Stimulated activated CD8-positive, alpha-beta memory T cell treated with anti-CD3 and anti-CD28 coated beads, Interleukin-4, amount 100 ng/mL, for 4 hours (primary cell): ENCODE data around the gene HOXA1.

ENCODE experiments used
- DNase-seq, 2 donors: peaks; one replicate each; pipeline ENCODE4 v3.0.0-alpha.2; 2020; ENCODE audit warnings: low read depth in 2 of 2, low spot score in 1 of 2

The HOXA1 gene

DNA sequence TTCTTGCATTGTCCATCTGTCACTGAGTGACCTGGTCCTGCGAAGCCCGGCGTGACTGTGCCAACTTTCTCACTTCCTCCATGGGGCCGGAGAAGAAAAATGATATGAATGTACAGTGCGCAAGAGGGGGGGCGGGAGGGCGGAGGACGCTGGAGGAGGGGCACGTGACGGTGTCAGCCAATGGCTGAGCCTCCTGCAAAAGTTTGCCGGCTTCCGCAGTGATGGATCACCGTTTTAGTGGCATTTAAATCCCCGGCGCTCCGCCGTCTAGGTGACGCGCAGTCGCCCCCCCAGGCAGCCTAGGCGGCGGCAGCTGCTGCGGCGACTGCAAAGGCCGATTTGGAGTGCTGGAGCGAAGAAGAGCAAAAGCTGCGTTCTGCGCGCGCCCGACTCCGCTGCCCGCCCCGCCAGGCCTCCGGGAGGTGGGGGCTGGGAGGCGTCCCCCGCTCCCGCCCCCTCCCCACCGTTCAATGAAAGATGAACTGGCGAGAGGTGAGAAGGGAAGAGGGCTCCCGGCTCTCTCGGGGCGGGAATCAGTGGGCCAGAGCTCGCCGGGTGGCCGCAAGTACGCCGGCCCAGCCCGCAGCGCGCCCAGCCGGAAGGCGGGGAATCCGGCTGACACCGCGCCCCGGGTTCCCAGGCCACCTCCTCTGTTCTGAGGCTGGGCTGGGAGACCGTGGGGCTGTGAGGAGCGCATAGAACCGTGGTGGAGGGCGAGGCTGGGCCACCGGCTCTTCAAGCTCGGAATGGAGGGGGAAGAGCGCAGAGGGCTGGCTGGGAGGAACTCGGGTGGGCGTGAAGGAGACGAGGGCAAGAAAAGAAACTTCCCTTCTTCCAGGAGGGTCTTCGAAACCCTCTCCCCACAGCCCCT is at the start of gene HOXA1:
TSS of gene HOXA1 (minus strand) at position 104 of the 871 bp plus-strand sequence. CDS start at position 16, 88 bp downstream.
- DNase-seq, result peak; percentile 50 to 63

DNA sequence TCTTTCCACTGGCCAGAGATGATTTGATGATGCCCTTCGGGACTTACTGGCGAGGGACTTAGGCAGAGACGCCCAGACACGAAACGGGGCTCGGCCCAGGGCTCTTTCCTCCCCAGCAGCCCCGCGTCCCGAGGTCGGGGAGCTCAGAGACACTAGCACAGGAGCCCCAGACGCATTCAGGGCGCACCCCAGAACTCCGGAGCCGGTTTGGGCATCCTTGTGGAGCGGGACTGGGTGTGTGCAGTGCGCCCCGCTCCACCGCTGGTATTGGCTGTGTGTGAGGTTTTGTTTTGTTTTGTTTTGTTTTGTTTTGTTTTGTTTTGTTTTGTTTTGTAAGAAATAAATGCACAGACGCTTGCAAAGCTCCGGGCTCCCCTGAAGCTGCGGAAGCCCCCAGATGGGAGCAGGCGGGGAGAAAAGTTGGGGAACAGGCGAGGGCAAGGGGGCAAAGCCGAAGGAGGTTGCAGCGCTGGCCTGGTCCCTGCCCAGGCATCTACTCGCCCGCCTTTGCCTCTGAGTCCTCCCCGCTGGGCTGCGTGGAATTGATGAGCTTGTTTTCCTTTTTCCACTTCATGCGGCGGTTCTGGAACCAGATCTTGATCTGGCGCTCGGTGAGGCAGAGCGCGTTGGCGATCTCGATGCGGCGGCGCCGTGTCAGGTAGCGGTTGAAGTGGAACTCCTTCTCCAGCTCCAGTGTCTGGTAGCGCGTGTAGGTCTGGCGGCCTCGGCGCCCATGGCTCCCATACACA is 49.5 kb upstream of the HOXA1 start:
- no peak for DNase-seq

DNA sequence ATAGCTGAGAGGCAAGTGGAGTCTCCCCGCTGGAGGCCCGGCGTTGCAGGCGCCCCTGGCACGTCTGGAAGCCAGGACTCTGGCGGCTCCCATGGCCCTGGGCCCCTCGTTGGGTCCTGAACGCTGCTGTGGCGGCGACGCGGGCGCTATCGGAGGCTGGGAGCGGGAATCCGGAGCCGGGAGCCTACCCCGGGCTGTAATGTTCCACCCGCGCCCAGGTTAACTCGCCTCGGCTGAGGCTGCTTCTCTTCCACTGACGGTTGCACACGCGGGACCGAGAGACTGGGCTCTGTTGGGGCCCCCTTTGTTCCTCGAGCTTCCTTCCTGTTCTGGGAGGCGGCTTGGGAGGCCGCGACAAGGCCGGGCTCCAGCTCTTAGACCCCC is 49.0 kb upstream of the HOXA1 start:
- no peak for DNase-seq

- DNase-seq, result no peak
Measured at GRCh38 chr7:27143950-27144780, 48.4 kb upstream of the HOXA1 start.

DNA sequence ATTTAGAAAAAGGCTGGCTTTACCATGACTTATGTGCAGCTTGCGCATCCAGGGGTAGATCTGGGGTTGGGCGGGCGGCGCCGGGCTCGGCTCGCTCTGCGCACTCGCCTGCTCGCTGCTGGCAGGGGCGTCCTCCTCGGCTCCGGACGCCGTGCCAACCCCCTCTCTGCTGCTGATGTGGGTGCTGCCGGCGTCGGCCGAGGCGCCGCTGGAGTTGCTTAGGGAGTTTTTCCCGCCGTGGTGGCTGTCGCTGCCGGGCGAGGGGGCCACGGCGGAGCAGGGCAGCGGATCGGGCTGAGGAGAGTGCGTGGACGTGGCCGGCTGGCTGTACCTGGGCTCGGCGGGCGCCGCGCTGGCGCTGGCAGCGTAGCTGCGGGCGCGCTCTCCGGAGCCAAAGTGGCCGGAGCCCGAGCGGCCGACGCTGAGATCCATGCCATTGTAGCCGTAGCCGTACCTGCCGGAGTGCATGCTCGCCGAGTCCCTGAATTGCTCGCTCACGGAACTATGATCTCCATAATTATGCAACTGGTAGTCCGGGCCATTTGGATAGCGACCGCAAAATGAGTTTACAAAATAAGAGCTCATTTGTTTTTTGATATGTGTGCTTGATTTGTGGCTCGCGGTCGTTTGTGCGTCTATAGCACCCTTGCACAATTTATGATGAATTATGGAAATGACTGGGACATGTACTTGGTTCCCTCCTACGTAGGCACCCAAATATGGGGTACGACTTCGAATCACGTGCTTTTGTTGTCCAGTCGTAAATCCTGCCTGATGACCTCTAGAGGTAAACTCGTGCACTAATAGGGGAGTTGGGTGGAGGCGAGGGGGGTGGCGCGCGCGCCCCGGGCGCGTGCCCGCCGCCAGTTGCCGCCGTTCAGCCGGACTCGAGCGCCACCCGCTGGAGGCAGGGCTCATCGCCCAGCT is 47.5 kb upstream of the HOXA1 start, which contains the start of gene HOXA5:
TSS of gene HOXA5 (minus strand) at position 659 of the 927 bp plus-strand sequence. CDS start at position 585, 74 bp downstream.
- no peak for DNase-seq

DNA sequence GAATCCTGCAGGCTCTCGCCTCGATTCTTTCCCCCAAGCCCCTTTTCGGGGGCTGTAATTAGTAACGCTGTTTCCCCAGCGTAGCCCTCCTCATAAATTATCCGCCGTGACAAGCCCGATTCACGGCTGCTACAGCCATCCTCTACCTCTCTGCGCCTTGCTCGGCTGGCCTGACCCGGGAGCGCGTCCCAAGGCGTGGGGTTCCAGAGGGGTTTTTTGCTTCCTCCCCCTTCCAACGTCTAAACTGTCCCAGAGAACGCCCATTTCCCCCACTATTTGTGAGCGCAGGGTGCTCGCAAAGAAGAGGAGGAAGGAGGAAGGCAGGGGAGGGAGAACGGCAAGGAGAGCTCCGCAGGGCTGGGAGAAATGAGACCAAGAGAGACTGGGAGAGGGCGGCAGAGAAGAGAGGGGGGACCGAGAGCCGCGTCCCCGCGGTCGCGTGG is 46.8 kb upstream of the HOXA1 start:
- DNase-seq, result no peak

GRCh38 chr7:27141923-27142579 is 46.3 kb upstream of the HOXA1 start:
- no peak for DNase-seq

- no peak for DNase-seq
Measured at GRCh38 chr7:27141137-27141922, 45.5 kb upstream of the HOXA1 start.

- no peak for DNase-seq
Measured at GRCh38 chr7:27140126-27140857, 44.5 kb upstream of the HOXA1 start.

DNA sequence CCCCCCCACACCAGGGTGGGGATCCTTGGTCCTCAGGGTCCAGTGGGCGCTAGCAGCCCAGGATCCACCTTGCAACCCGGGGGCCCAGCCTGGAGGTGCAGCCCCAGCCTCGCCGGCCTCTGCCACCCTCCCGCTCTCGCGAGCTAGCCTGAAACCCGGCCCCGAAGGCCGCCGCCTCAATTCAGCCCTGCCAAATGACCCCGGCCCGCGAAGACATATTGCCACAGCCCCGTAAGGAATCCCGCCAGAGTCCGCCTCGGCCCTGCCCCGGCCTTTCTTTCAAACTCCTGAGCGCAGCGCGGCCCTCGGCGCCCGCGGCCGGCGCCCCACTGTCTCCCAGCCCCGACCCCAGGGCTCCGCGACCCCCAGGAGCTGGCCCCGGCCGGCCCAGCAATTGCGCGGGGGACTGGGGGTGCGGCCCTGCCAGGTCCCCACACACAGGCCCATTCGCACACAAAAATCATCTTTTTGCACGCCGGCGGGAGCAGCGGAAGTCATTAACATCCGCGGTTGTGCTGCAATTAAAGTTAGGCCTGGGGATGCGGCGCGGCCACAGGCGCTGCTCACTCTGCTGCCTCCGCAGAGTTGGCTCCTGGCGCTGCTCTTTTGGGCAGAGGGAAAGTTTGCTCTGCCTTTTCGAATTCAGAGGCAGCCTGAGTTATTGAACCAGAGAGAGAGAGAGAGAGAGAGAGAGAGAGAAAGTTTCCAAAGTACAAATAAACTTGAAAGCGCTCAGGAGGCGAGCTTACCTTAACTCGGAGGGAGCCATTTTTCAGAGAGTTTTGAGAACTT is 43.7 kb upstream of the HOXA1 start:
- DNase-seq, result no peak

DNA sequence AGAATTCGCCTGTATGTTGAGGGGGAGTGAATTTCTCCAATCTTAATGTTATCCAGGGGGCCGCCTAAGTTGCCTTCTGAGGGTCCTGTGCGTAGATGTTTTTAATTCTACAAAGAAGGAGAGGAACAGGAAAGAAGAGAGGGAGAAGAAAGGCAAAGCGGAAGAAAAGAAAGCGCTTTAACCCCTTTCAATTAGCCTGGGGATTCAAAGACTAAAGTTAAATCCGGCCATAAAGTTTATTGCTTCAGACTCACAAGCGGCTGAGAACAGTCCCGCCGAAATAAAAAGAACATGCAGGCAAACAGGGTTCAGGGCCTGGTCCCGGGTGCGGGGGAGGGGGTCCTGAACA is 43.2 kb upstream of the HOXA1 start:
- DNase-seq, result no peak

- no peak for DNase-seq
Measured at GRCh38 chr7:27138472-27138871, 42.7 kb upstream of the HOXA1 start.

GRCh38 chr7:27137640-27138315 is 42.0 kb upstream of the HOXA1 start:
- no peak for DNase-seq

DNA sequence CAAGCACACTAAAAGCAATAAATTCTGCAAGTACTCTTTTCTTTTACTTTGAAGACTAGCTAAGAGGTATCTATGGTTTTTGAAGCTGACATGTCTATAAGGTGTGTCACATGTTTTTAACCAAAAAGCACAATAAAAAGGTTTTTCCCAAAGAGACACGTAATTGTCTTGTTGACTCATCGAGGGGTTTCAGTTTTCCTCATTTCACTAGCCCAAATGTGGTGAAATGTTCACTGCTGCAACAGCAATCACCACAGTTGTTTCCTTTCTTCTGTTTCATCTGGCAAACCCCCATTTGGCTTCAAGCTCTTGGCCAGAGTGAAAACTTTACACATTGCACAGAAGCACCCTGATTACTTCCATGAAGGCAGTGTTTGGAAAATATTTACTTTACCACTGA is 38.6 kb upstream of the HOXA1 start:
- no peak for DNase-seq

GRCh38 chr7:27133409-27134231 is 37.8 kb upstream of the HOXA1 start:
- DNase-seq, result no peak

GRCh38 chr7:27132978-27133377 is 37.2 kb upstream of the HOXA1 start:
- DNase-seq, result no peak
